ENCODE results near the gene ATP6V0A1.
"Not testable (repeated sequence)": the region's sequence is repeated elsewhere in the genome, so short reads cannot be mapped to it uniquely, and the experiment has no call there.

ATP6V0A1 gene

GRCh38 chr17:42429726-42430447 is 28.8 kb upstream of the ATP6V0A1 start:
- DNase-seq, result no peak

DNA sequence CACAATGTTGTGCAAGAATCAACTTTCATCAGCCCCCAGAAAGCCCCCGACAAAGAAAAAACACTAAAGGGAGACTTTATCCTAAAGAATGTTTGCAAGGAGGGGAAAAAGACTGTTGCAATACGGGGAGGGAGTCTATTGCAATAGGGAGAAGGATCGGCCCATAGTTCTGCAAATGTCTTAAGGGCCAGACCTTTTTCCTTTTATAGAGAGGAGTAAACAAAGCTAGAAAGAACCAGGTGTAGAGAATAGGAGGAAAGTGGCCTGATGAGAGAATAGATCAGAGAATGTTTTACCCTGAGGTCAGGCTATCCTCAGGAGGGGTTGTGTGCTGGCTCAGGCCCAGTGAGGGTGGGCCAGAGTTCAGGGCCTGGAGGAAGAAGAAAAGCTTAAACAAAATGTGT is 26.9 kb upstream of the ATP6V0A1 start:
- no peak for DNase-seq

- DNase-seq, result no peak
Measured at GRCh38 chr17:42436391-42436790, 22.3 kb upstream of the ATP6V0A1 start.

GRCh38 chr17:42438600-42439567 is 19.8 kb upstream of the ATP6V0A1 start:
- no peak for DNase-seq

DNA sequence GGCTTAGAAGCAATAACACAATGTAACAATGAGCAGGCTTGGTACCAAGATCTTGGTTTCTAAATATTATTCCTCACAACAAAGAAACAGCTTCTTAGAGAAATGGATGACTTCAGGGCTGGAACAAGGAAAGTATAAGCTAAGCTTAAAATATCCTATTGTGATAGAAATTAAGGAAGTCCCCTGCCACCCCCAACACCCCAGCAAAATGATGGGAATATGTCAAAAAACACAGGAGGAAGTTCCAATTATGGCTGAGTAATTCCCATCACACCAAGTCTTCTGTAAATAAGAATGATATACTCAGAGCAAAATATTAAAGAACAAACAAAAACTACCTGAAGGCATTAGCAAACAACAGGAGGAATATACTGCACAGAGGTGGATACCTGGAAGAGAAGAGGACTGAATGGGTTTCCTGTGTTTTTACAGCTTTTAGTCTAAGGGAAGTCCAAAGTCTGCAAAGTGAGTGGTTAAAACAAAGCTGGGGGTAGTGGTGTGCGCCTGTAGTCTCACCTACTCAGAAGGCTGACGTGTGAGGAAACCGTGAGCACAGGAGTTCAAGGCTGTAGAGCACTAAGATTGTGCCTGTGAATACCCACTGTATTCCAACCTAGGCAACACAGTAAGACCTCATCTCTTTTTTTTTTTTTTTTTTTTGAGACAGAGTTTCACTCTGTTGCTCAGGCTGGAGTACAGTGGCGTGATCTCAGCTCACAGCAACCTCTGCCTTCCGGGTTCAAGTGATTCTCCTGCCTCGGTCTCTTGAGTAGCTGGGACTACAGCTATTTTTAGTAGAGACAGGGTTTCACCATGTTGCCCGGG is 17.1 kb upstream of the ATP6V0A1 start:
- no peak for DNase-seq

DNA sequence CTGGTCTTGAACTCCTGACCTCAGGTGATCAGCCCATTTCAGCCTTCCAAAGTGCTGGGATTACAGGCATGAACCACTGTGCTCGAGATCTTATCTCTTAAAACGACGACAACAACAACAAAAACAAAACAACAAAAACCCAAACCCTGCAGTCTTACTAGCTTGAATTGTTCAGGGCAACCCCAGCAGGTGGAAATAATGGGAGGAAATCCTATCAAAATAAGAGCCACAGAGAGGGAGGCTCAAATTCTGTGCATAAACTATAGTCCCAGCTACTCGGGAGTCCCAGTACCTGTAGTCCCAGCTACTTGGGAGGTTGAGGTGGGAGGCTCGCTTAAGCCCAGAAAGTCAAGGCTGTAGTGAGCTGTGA is 16.5 kb upstream of the ATP6V0A1 start:
- DNase-seq, result no peak

GRCh38 chr17:42449176-42449575 is 9.5 kb upstream of the ATP6V0A1 start:
- DNase-seq, result not testable (repeated sequence)

DNA sequence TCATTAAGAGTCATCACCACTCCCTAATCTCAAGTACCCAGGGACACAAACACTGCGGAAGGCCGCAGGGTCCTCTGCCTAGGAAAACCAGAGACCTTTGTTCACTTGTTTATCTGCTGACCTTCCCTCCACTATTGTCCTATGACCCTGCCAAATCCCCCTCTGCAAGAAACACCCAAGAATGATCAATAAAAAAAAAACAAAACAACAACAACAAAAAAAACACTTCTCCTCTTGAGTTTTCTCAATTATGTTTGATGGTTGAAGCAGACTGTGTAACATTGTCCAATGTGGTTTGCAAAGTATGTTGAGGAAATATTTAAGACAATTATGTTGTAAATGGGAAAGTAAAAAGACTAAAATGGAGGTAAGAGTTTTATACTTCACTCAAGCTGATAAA is 8.8 kb upstream of the ATP6V0A1 start:
- DNase-seq, result not testable (repeated sequence)

DNA sequence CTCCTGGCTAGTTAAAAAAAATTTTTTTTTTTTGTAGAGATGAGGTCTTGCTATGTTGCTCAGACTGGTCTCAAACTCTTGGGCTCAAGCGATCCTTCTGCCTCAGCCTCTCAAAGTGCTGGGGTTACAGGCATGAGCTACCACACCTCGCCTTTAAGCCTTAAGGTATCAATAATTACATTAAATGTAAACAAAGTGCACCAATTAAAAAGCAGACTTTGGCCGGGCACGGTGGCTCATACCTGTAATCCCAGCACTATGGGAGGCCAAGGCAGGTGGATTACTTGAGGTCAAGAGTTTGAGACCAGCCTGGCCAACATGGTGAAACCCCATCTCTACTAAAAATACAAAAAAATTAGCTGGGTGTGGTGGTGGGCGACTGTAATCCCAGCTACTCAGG is 7.4 kb upstream of the ATP6V0A1 start:
- DNase-seq, result not testable (repeated sequence)

GRCh38 chr17:42453439-42453838 is 5.2 kb upstream of the ATP6V0A1 start:
- no peak for DNase-seq

GRCh38 chr17:42454987-42455386 is 3.7 kb upstream of the ATP6V0A1 start:
- DNase-seq, result not testable (repeated sequence)

DNA sequence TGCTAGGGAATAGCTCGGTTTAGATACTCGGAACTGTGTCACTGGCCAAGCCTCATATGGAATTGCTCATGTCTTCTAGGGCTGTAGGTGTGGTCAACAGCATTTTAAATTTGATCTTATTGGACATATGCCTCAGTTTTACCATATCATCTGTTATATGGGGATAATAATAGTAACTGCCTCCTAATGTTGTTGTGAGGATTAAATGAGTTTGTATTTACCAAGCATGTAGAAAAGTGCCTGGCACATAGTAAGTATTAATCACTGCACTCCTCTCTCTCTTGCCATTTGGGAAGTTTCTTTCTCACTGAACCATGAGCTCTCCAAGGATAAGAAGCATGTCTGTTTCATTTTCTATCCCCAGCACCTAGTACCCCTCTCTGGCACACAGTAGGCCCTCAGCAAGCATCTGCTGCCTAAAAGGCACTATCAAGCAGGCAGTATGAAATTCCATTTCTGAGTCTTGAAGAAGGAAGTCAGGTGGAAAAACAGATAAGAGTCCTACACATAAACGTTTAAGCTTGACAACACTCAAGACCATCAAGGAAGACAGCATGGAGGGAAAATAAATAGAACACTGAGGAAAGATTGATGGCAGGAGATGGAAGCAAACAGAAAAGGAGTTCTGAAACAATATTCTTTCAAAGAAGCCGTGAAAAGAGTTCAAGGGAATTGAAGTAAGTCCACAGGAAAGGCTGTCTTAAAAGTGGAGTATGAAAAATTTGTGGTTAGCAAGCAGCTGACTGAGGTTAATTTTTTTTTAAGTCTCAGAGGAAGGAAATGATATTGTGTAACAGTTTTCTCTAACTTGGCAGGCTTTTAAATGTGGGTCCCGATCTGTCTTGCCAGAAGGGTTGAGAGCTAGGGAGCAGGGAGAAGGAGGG is 2.2 kb upstream of the ATP6V0A1 start:
- no peak for DNase-seq

- DNase-seq, result no peak
Measured at GRCh38 chr17:42457107-42457792, 1.4 kb upstream of the ATP6V0A1 start.

- DNase-seq, result peak; percentile 58
Measured at GRCh38 chr17:42459256-42459800, 650 bp downstream of the ATP6V0A1 start.

DNA sequence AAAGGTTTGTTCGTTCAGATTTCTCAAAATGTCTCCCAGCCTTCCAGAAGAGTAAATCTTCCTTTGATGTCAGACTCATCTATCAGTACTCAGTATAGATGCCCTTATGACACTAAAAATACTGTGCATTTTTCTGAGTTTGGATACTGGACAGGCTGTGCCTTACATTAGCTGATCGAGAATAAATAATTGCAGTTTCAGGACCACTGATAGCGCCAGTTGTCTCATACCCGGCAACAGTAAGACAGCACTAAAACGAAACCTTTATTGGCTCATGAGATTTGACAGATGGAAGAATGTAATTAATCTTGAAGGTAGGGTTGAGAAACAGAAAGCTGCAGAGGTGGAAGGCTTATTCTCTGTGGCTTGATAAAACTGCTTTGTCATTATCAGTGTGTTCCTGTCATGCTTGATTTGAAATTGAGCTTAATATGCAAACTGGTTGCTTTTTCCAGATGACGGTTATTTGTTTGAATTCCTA is 1.2 kb downstream of the ATP6V0A1 start:
- DNase-seq, result peak; percentile 38

DNA sequence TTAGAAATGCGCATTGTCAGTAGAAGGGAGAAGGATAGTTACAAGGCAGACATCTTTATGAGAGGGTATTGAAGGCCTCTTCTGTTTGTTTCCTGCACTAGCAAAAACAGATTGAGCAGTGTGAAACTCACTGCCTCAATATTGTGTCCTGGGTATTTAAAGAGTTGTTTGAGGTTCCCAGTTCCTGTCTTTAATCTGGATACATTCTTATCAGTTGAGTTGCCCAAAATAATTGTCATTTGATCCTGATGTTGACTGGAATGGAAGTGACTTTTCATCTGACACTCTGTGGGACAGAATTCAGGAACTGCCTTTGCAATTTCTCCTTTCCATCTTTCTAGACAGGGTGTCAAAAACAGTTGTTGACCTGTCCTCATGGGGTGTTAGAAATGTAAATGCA is 1.7 kb downstream of the ATP6V0A1 start:
- DNase-seq, result no peak

GRCh38 chr17:42463976-42464400 is 5.3 kb downstream of the ATP6V0A1 start:
- DNase-seq, result no peak

GRCh38 chr17:42467889-42468288 is 9.2 kb downstream of the ATP6V0A1 start:
- no peak for DNase-seq

DNA sequence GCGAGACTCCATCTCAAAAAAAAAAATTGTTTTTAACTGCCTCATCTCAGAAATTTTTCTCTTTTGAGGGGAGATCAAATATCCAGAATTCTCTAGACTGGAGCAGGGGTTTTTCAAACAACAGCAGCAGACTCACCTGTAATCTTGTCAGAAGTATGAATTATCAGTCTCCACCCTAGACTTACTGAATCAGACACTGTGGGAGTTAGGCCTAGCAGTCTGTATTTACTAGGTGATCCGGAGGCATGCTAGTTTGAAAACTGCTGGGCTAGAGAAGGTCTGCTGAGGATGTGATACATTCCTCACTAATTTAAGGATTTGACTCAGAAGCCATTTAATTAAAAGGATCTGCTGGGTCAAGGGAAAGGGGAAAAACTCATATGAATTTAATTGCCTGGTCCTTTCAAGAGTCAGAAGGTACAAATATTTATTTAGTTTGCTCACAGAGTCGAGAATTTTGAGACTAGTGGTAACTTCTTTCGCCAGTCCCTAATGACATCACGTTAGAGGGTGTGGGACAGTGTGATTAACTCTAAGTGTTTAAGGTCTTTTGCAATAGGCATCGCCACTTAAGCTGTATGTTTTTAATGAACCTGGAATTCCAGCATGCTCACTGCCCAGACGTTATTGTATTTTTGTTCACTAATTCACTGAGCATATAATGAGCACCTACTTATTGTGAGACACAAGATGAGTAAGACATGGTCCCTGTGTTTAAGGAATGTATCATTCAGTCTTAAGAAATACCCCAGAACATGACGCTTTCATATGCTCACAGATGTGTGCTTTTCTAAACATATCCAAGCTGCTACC is 14.2 kb downstream of the ATP6V0A1 start:
- DNase-seq, result no peak

DNA sequence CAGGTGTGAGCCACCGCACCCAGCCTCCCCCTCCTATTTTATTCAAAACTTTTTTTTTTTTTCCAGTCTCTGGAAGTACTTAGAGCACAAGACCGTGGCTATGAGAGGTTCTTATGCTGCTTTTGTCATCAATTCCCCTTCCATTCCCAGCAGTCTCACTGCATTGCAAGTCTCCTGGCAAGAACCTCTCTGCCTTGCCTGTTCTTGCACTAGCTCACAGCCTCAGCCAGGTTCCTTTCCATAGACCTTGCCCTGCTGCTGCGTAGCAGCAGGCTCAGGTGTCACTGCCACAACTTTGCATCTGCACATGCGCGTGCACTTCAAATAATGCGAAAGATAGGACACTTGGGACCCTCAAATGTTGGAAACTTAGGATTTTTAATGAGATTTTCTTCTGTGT is 15.6 kb downstream of the ATP6V0A1 start:
- DNase-seq, result no peak

Measured in right kidney (tissue), 1 donor.